ENCODE results near the gene CLASRP. TPM values are rescaled to one million over a fixed set of nuclear protein-coding genes. Genes with fewer than 3 reads are reported as not detected.
A peak's percentile ranks its signal among the peaks of the same experiment; 100 is the strongest.

CLASRP gene
- total and polyA plus RNA-seq, 2 experiments from 2014 or later: 41.7 to 149 TPM

- peaks cover 20% of the 10 kb centered on the region for H3K4me1 ChIP-seq (ENCODE audit: low read depth)
- no peak for DNase-seq (ENCODE audit: low read depth in 1 of 2, low spot score in 1 of 2)
Measured at GRCh38 chr19:45100846-45101252, 62.0 kb downstream of the CLASRP start.

GRCh38 chr19:45101806-45102205, 63.0 kb downstream of the CLASRP start:
- TF ChIP-seq CTCF (IDR thresholded peaks at IDR 0.05; ENCODE audit: low read depth, low read length): no peak
- H3K4me3 ChIP-seq: no peak overlapping the region
- H3K27me3 ChIP-seq: no peaks in the 10 kb centered on the region
- DNase-seq (ENCODE audit: low read depth in 1 of 2, low spot score in 1 of 2): no peak
- H3K4me1 ChIP-seq (ENCODE audit: low read depth): peaks cover 20% of the 10 kb centered on the region
- no peak overlapping the region for H3K27ac ChIP-seq
- H3K9me3 ChIP-seq (ENCODE audit: low read depth): no peaks in the 10 kb centered on the region
- H3K36me3 ChIP-seq: no peaks in the 10 kb centered on the region

More at GRCh38 chr19:45100846-45101252, 62.0 kb downstream of the CLASRP start:
- no peak for TF ChIP-seq CTCF (IDR thresholded peaks at IDR 0.05; ENCODE audit: low read depth, low read length)
- Histone ChIP-seq H3K27ac (no peak overlapping the region), H3K4me3 (no peak overlapping the region), H3K27me3 (no peaks in the 10 kb centered on the region), H3K36me3 (no peaks in the 10 kb centered on the region), H3K9me3 (ENCODE audit: low read depth) (no peaks in the 10 kb centered on the region)

GRCh38 chr19:45102481-45102880, 63.6 kb downstream of the CLASRP start:
- Histone ChIP-seq H3K9me3 (ENCODE audit: low read depth) (no peaks in the 10 kb centered on the region), H3K27me3 (no peaks in the 10 kb centered on the region), H3K27ac (no peak overlapping the region), H3K36me3 (no peaks in the 10 kb centered on the region), H3K4me1 (ENCODE audit: low read depth) (peaks cover 20% of the 10 kb centered on the region), H3K4me3 (no peak overlapping the region)
- no peak for TF ChIP-seq CTCF (IDR thresholded peaks at IDR 0.05; ENCODE audit: low read depth, low read length)
- DNase-seq (ENCODE audit: low read depth in 1 of 2, low spot score in 1 of 2): no peak

- Histone ChIP-seq H3K27ac (no peak overlapping the region), H3K9me3 (ENCODE audit: low read depth) (no peaks in the 10 kb centered on the region), H3K4me1 (ENCODE audit: low read depth) (peaks cover 14% of the 10 kb centered on the region), H3K36me3 (no peaks in the 10 kb centered on the region), H3K27me3 (no peaks in the 10 kb centered on the region), H3K4me3 (no peak overlapping the region)
- DNase-seq (ENCODE audit: low read depth in 1 of 2, low spot score in 1 of 2): peak in 1 of 2 donors; percentile 21
- TF ChIP-seq CTCF (IDR thresholded peaks at IDR 0.05; ENCODE audit: low read depth, low read length): no peak
Measured at GRCh38 chr19:45103156-45103507, 64.3 kb downstream of the CLASRP start.

GRCh38 chr19:45103508-45104319, 64.9 kb downstream of the CLASRP start:
- no peak for DNase-seq (ENCODE audit: low read depth in 1 of 2, low spot score in 1 of 2)
- Histone ChIP-seq H3K27ac (no peak overlapping the region), H3K36me3 (no peaks in the 10 kb centered on the region), H3K4me3 (no peak overlapping the region), H3K4me1 (ENCODE audit: low read depth) (peaks cover 14% of the 10 kb centered on the region), H3K9me3 (ENCODE audit: low read depth) (no peaks in the 10 kb centered on the region), H3K27me3 (no peaks in the 10 kb centered on the region)
- no peak for TF ChIP-seq CTCF (IDR thresholded peaks at IDR 0.05; ENCODE audit: low read depth, low read length)
